AG04449 (cell line): Measurements from ENCODE around the gene GRAMD1C.

Source experiments
- CTCF ChIA-PET: fragments of 350-600 bp; formaldehyde crosslinking; extraction: SDS; loops from one replicate; lab custom pipeline; 2021; ENCODE audit warnings: antibody characterized with exemption; lab: Yijun Ruan, JAX
- POLR2A ChIA-PET: fragments of 400-600, 350-600 bp; formaldehyde crosslinking; extraction: SDS; loops from one replicate; lab custom pipeline; 2020; ENCODE audit warnings: antibody characterized with exemption, inconsistent platforms; lab: Yijun Ruan, JAX
- DNase-seq: peaks from one replicate; pipeline ENCODE4 v3.0.0-alpha.2; 2010; ENCODE audit warnings: low read depth, low spot score
- H3K4me3 ChIP-seq: 2 replicates; pipeline ENCODE4 v1.5.1; 2011; ENCODE audit warnings: low read depth, mild to moderate bottlenecking, control low read depth, low read length
- CTCF ChIP-seq: IDR thresholded peaks from one replicate; pipeline ENCODE4 v1.5.1; 2011; ENCODE audit warnings: mild to moderate bottlenecking, moderate library complexity, low read length, control low read depth, inconsistent platforms; ENCODE audit not compliant: insufficient read depth; ENCODE audit errors: missing control alignments

Gene GRAMD1C

GRCh38 chr3:113948015-113948917 lies 109.7 kb downstream of the GRAMD1C start:
- POLR2A ChIA-PET, result no interaction called here
- no peak for TF ChIP-seq CTCF
- no peak for DNase-seq
- peak overlapping the region; percentile 68 for H3K4me3 ChIP-seq
- CTCF ChIA-PET, result no interaction called here

GRCh38 chr3:113952921-113953320 lies 114.3 kb downstream of the GRAMD1C start:
- ChIA-PET POLR2A (no interaction called here), CTCF (no interaction called here)
- no peak for DNase-seq
- no peak for TF ChIP-seq CTCF
- H3K4me3 ChIP-seq, result no peak overlapping the region

- POLR2A ChIA-PET, result no interaction called here
- no peak for DNase-seq
- no peak overlapping the region for H3K4me3 ChIP-seq
- TF ChIP-seq CTCF, result no peak
- CTCF ChIA-PET, result interaction anchor here (1.0 kb wide), 1 partner anchor 11 kb away, joined by 3 read pairs; no protein-coding TSS in a partner anchor
Measured at GRCh38 chr3:113953677-113954076, 115.1 kb downstream of the GRAMD1C start.

GRCh38 chr3:113954091-113954685 lies 115.6 kb downstream of the GRAMD1C start:
- TF ChIP-seq CTCF, result no peak
- no peak for DNase-seq
- ChIA-PET CTCF (interaction anchor here (1.0 kb wide), 1 partner anchor 11 kb away, joined by 3 read pairs; no protein-coding TSS in a partner anchor), POLR2A (no interaction called here)
- no peak overlapping the region for H3K4me3 ChIP-seq

GRCh38 chr3:113963879-113964278 lies 125.3 kb downstream of the GRAMD1C start:
- no peak for TF ChIP-seq CTCF
- ChIA-PET CTCF (no interaction called here), POLR2A (no interaction called here)
- DNase-seq, result no peak
- H3K4me3 ChIP-seq, result no peak overlapping the region

GRCh38 chr3:113966172-113966571 lies 127.6 kb downstream of the GRAMD1C start:
- POLR2A ChIA-PET, result no interaction called here
- CTCF ChIA-PET, result no interaction called here
- no peak for TF ChIP-seq CTCF
- H3K4me3 ChIP-seq, result no peak overlapping the region
- DNase-seq, result no peak
